ENCODE results near the gene C1QL4.
"Not testable (repeated sequence)": the region's sequence is repeated elsewhere in the genome, so short reads cannot be mapped to it uniquely, and the experiment has no call there.

Gene C1QL4

DNA sequence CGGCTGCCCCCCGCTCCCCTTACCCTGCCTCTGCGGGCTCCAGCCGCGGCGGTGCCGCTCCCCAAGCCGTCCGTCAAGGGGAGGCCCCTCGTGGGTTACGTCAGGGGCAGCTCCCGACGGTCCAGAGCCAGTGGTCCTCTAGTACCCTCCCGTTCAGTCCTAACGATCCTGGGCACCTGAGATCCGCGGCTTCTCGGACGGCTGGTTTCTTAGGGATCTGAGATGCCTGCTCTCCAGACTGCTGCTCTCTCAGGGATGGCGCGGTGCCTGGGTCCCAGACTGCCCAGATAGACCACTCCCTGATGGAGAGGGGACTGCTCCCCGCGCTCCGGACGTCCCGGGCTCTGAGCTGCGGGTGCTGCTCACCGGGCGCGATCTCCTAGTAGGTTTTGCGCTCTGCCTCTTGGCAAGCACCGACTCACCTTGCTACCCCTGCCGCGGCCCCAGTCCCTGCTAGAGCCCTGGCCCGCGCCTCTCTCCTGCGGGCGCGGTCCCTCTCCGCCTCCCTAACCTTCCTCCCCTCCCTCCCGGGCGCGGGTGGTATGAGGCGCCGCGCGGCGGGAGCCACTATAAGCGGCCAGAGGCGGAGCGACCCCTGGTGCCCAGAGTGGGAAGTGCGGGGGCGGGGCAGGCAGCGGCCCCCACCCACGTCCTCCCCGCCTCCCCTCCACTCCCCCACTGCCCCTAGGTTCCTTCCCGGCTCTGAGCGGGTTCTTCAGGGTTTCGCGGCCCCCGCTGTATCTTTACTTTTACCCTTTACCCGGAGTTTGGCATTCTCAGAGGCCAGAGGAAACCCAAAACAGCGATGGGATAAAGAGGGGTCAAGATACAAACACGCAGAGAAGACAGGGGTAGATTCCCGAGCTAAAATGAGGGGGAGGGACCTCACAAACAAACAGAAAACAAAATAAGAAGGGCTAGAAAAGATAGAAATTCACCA is at the start of gene C1QL4:
C1QL4 (minus strand) TSS at position 544 of the 940 bp plus-strand sequence. CDS start 711 bp downstream, outside the sequence.
- H3K4me3 ChIP-seq (ENCODE audit: low read depth, low read length) = peak within 1 kb of the TSS; percentile 0

GRCh38 chr12:49380184-49380583 is 43.2 kb upstream of the C1QL4 start:
- not testable (repeated sequence) for H3K4me3 ChIP-seq (ENCODE audit: low read depth, low read length)

GRCh38 chr12:49377386-49377785 is 40.4 kb upstream of the C1QL4 start:
- H3K4me3 ChIP-seq (ENCODE audit: low read depth, low read length) = no peak overlapping the region

DNA sequence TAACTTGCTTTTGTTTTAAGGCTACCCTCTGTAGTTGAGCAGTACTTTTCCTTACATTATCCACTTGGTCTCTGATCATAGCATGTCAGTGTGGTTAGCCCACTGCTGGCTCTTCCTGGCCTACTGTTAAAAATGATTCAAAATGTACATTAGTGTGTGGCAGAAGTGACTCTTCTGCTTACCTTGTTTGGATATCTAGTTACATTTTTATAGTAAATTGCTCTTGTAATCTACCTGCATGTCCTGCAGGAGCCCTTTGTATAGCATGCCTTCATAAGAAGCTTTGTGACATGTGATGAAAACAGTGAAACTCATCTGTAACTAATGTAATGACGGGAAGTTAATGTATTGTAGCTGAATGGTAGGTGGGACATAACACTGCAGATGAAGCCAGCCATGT is 38.4 kb upstream of the C1QL4 start:
- H3K4me3 ChIP-seq (ENCODE audit: low read depth, low read length) = no peak overlapping the region

- no peak overlapping the region for H3K4me3 ChIP-seq (ENCODE audit: low read depth, low read length)
Observed at GRCh38 chr12:49370539-49370938, 33.6 kb upstream of the C1QL4 start.

GRCh38 chr12:49369411-49370145 is 32.6 kb upstream of the C1QL4 start:
- no peak overlapping the region for H3K4me3 ChIP-seq (ENCODE audit: low read depth, low read length)

DNA sequence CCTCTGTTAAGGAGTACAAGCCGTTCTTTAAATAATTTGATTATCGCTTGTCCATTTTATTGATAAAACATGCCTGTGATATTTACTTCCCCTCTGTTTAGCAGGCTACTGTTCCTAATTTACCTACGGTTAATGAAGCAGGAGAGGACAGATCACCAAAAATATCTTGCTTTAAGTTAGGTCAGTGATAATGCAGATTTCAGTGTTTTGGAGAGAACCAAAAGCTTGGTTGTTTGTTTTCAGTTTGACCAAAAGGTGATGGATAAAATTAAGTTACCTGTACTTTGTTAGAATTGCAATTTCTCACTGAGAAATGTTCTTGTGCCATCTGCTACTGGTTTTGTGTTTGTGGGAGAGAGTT is 31.2 kb upstream of the C1QL4 start:
- peak overlapping the region; percentile 84 for H3K4me3 ChIP-seq (ENCODE audit: low read depth, low read length)

- peak within 1 kb of the TSS; percentile 84 for H3K4me3 ChIP-seq (ENCODE audit: low read depth, low read length)
Observed at GRCh38 chr12:49367381-49368239, 30.6 kb upstream of the C1QL4 start, which contains the start of gene SPATS2. Gene SPATS2 (plus strand): TSS chr12:49367462. CDS start chr12:49461013, 93,551 bp downstream.

DNA sequence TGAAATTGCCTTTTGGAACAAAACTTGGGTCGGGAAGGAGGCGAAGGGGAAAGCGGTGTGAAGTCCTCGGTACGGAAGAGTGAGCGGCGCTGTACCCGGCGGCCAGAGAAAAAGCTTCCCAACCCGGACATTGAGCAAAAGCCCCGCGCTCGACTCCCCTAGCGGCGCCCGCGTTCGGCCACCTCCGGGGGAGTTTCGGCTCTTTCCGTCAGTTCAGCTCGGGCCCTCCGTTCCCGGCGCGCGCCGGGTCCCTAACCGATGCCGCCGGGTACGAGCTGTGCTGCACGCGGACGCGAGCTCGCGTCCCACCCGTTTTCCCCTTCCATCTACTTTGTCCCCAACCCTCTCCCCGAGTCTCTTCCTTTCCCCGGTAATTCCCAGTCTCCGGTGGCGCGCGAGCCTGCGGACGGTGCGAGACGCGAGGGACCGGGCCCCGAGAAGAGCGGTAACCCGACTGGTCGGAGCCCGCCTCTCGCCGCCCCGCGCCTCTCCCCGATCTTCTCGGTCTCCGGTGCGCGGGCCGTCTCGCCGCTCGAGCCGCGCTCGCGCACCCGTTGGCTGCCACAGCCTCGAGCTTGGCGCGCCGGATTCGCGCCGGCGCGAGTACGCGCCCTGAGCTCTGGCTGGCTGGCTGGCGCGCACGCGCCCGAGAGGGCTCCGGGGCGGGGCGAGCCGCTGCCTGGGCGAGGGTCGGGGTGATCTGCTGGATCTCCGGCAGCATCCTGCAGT is 29.8 kb upstream of the C1QL4 start:
- H3K4me3 ChIP-seq (ENCODE audit: low read depth, low read length) = peak overlapping the region; percentile 81

- peak overlapping the region; percentile 81 for H3K4me3 ChIP-seq (ENCODE audit: low read depth, low read length)
Observed at GRCh38 chr12:49366096-49366651, 29.2 kb upstream of the C1QL4 start.

- H3K4me3 ChIP-seq (ENCODE audit: low read depth, low read length) = no peak overlapping the region
Observed at GRCh38 chr12:49365542-49365941, 28.6 kb upstream of the C1QL4 start.

GRCh38 chr12:49364989-49365388 is 28.0 kb upstream of the C1QL4 start:
- no peak overlapping the region for H3K4me3 ChIP-seq (ENCODE audit: low read depth, low read length)

DNA sequence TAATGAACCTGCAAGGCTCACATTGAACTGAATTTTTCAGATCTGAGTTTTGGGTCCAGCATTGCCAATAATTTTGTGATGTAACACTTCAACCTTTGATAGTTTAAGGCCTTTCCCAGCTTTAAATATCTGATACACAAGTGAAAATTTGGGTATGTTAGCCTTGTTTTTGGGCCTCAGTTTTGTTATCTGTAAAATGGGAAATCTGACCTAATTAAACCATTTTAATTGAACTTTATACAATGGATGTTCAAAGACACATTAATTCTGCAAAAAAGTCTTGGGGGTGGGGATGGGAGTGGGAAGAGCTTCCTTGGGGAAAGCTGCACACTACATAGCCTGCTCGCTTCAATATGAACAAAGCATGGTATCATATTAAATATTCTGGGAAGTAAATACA is 25.1 kb upstream of the C1QL4 start:
- H3K4me3 ChIP-seq (ENCODE audit: low read depth, low read length) = no peak overlapping the region

DNA sequence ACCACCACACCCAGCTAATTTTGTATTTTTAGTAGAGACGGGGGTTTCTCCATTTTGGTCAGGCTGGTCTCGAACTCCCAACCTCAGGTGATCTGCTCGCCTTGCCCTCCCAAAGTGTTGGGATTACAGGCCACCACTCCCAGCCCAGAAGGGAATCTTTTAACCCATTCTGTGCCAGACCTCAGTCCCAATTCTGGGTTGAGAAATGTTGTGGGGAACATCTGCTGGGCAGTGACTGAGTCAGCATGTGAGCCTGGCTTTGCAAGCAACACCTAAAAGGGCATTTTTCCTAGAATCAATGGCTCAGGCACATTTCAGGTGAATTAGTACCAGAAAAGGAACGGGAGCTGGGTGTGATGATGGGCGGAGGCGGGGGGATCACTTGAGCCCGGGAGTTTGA is 22.7 kb upstream of the C1QL4 start:
- H3K4me3 ChIP-seq (ENCODE audit: low read depth, low read length) = no peak overlapping the region

- no peak overlapping the region for H3K4me3 ChIP-seq (ENCODE audit: low read depth, low read length)
Observed at GRCh38 chr12:49358483-49359141, 21.6 kb upstream of the C1QL4 start.

- H3K4me3 ChIP-seq (ENCODE audit: low read depth, low read length) = no peak overlapping the region
Observed at GRCh38 chr12:49357103-49357678, 20.2 kb upstream of the C1QL4 start.

- H3K4me3 ChIP-seq (ENCODE audit: low read depth, low read length) = no peak overlapping the region
Observed at GRCh38 chr12:49355913-49356312, 18.9 kb upstream of the C1QL4 start.

DNA sequence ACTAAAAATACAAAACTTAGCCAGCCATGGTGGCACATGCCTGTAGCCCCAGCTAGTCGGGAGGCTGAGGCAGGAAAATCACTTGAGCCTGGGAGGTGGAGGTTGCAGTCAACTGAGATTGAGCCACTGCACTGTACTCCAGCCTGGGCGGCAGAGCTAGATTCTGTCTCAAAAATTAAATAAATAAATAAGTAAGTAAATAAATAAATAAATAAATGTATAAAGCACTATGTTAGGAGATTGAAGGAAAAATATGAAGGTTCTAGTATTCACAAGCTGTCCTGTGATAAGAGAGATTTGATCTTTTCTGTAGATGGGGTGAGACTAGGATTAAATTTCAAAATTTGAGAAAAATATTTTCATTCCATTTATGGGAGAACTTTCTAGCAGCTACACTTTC is 15.4 kb upstream of the C1QL4 start:
- H3K4me3 ChIP-seq (ENCODE audit: low read depth, low read length) = no peak overlapping the region

- H3K4me3 ChIP-seq (ENCODE audit: low read depth, low read length) = no peak overlapping the region
Observed at GRCh38 chr12:49349266-49349665, 12.3 kb upstream of the C1QL4 start.

Data from iPS-11a (cell line).